ENCODE results near the gene IL22RA1. TPM values are rescaled to one million over a fixed set of nuclear protein-coding genes. Genes with fewer than 3 reads are reported as not detected.

Gene IL22RA1
- total RNA-seq, 1 experiment from 2014 or later, result 5.0 TPM

DNA sequence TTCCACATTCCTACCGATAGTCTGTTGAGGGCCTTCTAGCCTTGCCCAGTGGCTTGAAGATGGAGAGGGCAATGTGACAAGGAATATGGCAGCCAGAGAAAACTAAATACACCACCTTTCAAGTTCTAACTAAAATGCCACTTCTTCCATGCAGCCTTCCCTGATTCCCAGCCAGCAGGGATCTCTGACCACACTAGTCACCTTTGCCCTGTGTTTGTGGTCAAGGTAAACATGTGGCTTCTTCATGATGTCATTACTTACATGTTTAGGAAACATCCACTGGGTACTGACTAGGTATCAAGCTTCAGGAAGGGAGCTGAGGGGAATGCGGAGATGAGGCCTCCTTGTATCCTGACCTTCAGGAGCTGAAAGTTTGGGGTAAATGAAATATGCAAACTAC lies 22.6 kb upstream of the IL22RA1 start:
- H3K36me3 ChIP-seq (ENCODE audit: low read depth), result no peaks in the 10 kb centered on the region
- no TSS peak for BruUV-seq (replicated peaks)
- TF ChIP-seq, protein P1, sequence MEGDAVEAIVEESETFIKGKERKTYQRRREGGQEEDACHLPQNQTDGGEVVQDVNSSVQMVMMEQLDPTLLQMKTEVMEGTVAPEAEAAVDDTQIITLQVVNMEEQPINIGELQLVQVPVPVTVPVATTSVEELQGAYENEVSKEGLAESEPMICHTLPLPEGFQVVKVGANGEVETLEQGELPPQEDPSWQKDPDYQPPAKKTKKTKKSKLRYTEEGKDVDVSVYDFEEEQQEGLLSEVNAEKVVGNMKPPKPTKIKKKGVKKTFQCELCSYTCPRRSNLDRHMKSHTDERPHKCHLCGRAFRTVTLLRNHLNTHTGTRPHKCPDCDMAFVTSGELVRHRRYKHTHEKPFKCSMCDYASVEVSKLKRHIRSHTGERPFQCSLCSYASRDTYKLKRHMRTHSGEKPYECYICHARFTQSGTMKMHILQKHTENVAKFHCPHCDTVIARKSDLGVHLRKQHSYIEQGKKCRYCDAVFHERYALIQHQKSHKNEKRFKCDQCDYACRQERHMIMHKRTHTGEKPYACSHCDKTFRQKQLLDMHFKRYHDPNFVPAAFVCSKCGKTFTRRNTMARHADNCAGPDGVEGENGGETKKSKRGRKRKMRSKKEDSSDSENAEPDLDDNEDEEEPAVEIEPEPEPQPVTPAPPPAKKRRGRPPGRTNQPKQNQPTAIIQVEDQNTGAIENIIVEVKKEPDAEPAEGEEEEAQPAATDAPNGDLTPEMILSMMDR (conservative IDR thresholded peaks at IDR 0.05), result no peak
- no peak for TF ChIP-seq EZH2 (IDR thresholded peaks at IDR 0.05; ENCODE audit: low read depth)
- intact Hi-C loops (cut with micrococcal nuclease; ENCODE audit: unreplicated experiment), result no loop called here
- no peak overlapping the region for H3K27ac ChIP-seq
- H3K27me3 ChIP-seq (ENCODE audit: insufficient read depth, low read depth), result no peaks in the 10 kb centered on the region
- no peaks in the 10 kb centered on the region for H3K79me2 ChIP-seq (ENCODE audit: low read depth)
- no peaks in the 10 kb centered on the region for H3K4me1 ChIP-seq (replicated peaks; ENCODE audit: insufficient read depth)
- H2AFZ ChIP-seq, result no peak overlapping the region
- no peak for DNase-seq
- no peak overlapping the region for H3K4me2 ChIP-seq
- no peaks in the 10 kb centered on the region for H3K9me3 ChIP-seq (ENCODE audit: insufficient read depth, low read depth)
- H3F3A ChIP-seq (ENCODE audit: insufficient read depth, low read depth), result no peaks in the 10 kb centered on the region
- CTCF ChIA-PET, result no interaction called here
- H3K4me3 ChIP-seq, result no peak overlapping the region
- no peaks in the 10 kb centered on the region for H4K20me1 ChIP-seq (ENCODE audit: insufficient read depth)
- POLR2A ChIA-PET (ENCODE audit: unreplicated experiment), result no interaction called here
- no peaks in the 10 kb centered on the region for H3K9me2 ChIP-seq (ENCODE audit: insufficient read depth)

DNA sequence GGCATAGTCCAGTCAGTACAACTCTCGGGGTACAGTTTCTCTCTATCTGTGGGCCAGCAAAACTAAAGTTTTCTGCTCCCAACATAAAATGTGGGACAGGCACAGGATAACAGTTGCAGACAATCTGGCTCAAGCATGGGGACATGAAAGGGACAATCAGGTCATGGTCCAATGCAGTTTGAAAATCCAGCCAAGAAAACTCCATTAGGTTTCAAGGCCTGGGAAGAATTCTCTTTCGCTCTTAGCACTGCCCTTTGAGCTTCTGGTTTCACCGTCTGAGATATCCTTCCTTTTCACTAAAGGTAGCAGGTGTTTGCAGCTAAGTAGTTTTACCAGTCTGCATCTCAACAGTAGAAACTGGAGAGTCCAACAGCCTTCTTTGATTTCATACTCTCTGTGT lies 21.1 kb upstream of the IL22RA1 start:
- intact Hi-C loops (cut with micrococcal nuclease; ENCODE audit: unreplicated experiment), result no loop called here
- no peak for TF ChIP-seq EZH2 (IDR thresholded peaks at IDR 0.05; ENCODE audit: low read depth)
- TF ChIP-seq, protein P1 (conservative IDR thresholded peaks at IDR 0.05), result no peak
- Histone ChIP-seq H3K9me2 (ENCODE audit: insufficient read depth) (no peaks in the 10 kb centered on the region), H3K9me3 (ENCODE audit: insufficient read depth, low read depth) (no peaks in the 10 kb centered on the region), H3K4me3 (no peak overlapping the region), H3K36me3 (ENCODE audit: low read depth) (no peaks in the 10 kb centered on the region), H3K79me2 (ENCODE audit: low read depth) (no peaks in the 10 kb centered on the region), H3K27ac (no peak overlapping the region), H2AFZ (no peak overlapping the region), H3K4me2 (no peak overlapping the region), H3K27me3 (ENCODE audit: insufficient read depth, low read depth) (no peaks in the 10 kb centered on the region), H3K4me1 (replicated peaks; ENCODE audit: insufficient read depth) (no peaks in the 10 kb centered on the region), H4K20me1 (ENCODE audit: insufficient read depth) (no peaks in the 10 kb centered on the region), H3F3A (ENCODE audit: insufficient read depth, low read depth) (no peaks in the 10 kb centered on the region)
- ChIA-PET POLR2A (ENCODE audit: unreplicated experiment) (no interaction called here), CTCF (no interaction called here)
- BruUV-seq (replicated peaks), result no TSS peak
- no peak for DNase-seq

DNA sequence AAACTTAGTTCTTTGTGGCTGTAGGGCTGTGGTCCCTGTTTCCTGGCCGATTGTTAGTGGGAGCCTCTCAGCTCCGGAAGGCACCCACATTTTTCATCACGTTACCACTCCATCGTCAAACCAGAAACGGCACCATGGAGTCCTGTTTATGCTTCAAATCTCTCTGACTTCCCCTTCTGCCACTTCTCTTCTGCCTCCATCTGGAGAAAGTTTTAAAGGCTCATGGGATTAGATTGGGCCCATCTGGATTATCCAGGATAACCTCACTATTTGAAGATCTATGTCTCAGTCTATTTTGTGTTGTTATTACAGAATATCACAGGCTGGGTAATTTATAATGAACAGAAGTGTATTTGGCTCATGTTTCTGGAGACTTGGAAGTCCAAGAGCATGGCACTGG lies 19.3 kb upstream of the IL22RA1 start:
- no peak for TF ChIP-seq EZH2 (IDR thresholded peaks at IDR 0.05; ENCODE audit: low read depth)
- TF ChIP-seq, protein P1 (conservative IDR thresholded peaks at IDR 0.05), result no peak
- BruUV-seq (replicated peaks), result no TSS peak
- DNase-seq, result no peak
- no peak overlapping the region for H3K27ac ChIP-seq
- no peaks in the 10 kb centered on the region for H3K27me3 ChIP-seq (ENCODE audit: insufficient read depth, low read depth)
- POLR2A ChIA-PET (ENCODE audit: unreplicated experiment), result no interaction called here
- no peaks in the 10 kb centered on the region for H3K36me3 ChIP-seq (ENCODE audit: low read depth)
- no peaks in the 10 kb centered on the region for H3K9me2 ChIP-seq (ENCODE audit: insufficient read depth)
- H2AFZ ChIP-seq, result no peak overlapping the region
- H3F3A ChIP-seq (ENCODE audit: insufficient read depth, low read depth), result no peaks in the 10 kb centered on the region
- no peaks in the 10 kb centered on the region for H3K4me1 ChIP-seq (replicated peaks; ENCODE audit: insufficient read depth)
- H3K79me2 ChIP-seq (ENCODE audit: low read depth), result no peaks in the 10 kb centered on the region
- H3K9me3 ChIP-seq (ENCODE audit: insufficient read depth, low read depth), result no peaks in the 10 kb centered on the region
- H3K4me3 ChIP-seq, result no peak overlapping the region
- H4K20me1 ChIP-seq (ENCODE audit: insufficient read depth), result no peaks in the 10 kb centered on the region
- no peak overlapping the region for H3K4me2 ChIP-seq
- CTCF ChIA-PET, result no interaction called here
- intact Hi-C loops (cut with micrococcal nuclease; ENCODE audit: unreplicated experiment), result no loop called here
